MM.1S (cell line): ENCODE data around the gene PRKAR1B.

Experiments
- CTCF ChIP-seq: fragments of 300-600 bp; sonication (generic); IDR thresholded peaks from 2 replicates; pipeline ENCODE4 v1.5.1; 2016; ENCODE audit warnings: antibody characterized with exemption, low read length, mixed read lengths
- EZH2 ChIP-seq: fragments of 300-600 bp; sonication (generic); optimal IDR thresholded peaks from 2 replicates; pipeline ENCODE3; 2017; ENCODE audit warnings: low read depth, mild to moderate bottlenecking, antibody characterized with exemption, low read length, mixed read lengths

GRCh38 chr7:506391-506831 is 220.7 kb downstream of the PRKAR1B start:
- no peak for TF ChIP-seq CTCF
- no peak for TF ChIP-seq EZH2
